Ascending aorta (tissue), 2 donors: ENCODE results near the gene MARCHF6. TPM values are rescaled to one million over a fixed set of nuclear protein-coding genes. Genes with fewer than 3 reads are reported as not detected.

Experiments used
- DNase-seq, 2 donors: peaks; one replicate each; pipeline ENCODE4 v3.0.0-alpha.2; 2019; ENCODE audit warnings: low spot score in 2 of 2
- H3K27ac ChIP-seq, 2 donors: fragments of 200-600 bp; sonication (generic); one replicate each; pipeline ENCODE4 v1.5.1; 2016 to 2017; ENCODE audit warnings: mild to moderate bottlenecking in 1 of 2
- H3K27me3 ChIP-seq: fragments of 200-600 bp; sonication (generic); one replicate; pipeline ENCODE4 v1.5.1; 2017
- H3K36me3 ChIP-seq, 2 donors: fragments of 200-600 bp; sonication (generic); one replicate each; pipeline ENCODE4 v1.5.1; 2016
- H3K4me1 ChIP-seq, 2 donors: fragments of 200-600 bp; sonication (generic); one replicate each; pipeline ENCODE4 v1.5.1; 2016 to 2017; ENCODE audit warnings: mild to moderate bottlenecking in 1 of 2
- H3K4me3 ChIP-seq, 2 donors: fragments of 200-600 bp; sonication (generic); one replicate each; pipeline ENCODE4 v1.5.1; 2016 to 2017; ENCODE audit warnings: mild to moderate bottlenecking in 1 of 2
- H3K9me3 ChIP-seq, 2 donors: fragments of 200-600 bp; sonication (generic); one replicate each; pipeline ENCODE4 v1.5.1; 2016
- intact Hi-C: fragments of 100-400 bp; cut with DNase I; formaldehyde crosslinking; loops from one replicate; pipeline ENCODE4 v1.15.1; 2023
- total RNA-seq: library from RNA; depleted of rRNA; stranded (reverse); fragments of >200 nt; gene quantifications from one replicate; pipeline ENCODE4 v1.1.0, GENCODE V29; 2016
- TF ChIP-seq, protein P1 (sequence below), 3 experiments: fragments of 200-600 bp in 2 of 3; fragments of 450-650 bp in 1 of 3; sonication (generic) in 2 of 3; IDR thresholded peaks; one replicate each; pipeline ENCODE4 v1.5.1; 2016 to 2019; ENCODE audit warnings: antibody characterized with exemption in 3 of 3, mild to moderate bottlenecking in 1 of 3, moderate library complexity in 1 of 3

Gene MARCHF6
- total RNA-seq, 1 donor from 2014 or later = 47.0 TPM

DNA sequence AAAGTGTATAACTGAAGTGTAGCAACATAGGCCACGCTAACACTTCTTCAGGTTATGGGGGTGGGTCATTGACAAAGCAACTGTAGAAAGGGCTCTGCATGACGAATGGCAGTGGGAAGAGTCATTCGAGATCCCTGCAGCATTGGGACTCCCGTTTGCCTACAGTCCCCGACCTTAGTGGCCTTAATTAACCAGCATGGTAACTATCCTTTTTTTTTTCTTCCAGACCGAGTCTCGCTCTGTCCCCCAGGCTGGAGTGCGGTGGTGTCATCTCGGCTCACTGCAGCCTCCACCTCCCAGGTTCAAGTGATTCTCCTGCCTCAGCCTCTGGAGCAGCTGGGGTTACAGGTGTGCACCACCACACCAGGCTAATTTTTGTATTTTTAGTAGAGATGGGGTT lies 31.6 kb upstream of the MARCHF6 start:
- DNase-seq = no peak
- Histone ChIP-seq H3K9me3 (no peaks in the 10 kb centered on the region), H3K27me3 (no peaks in the 10 kb centered on the region), H3K4me3 (no peak overlapping the region), H3K36me3 (no peaks in the 10 kb centered on the region), H3K27ac (no peak overlapping the region), H3K4me1 (no peaks in the 10 kb centered on the region)
- TF ChIP-seq, protein P1, sequence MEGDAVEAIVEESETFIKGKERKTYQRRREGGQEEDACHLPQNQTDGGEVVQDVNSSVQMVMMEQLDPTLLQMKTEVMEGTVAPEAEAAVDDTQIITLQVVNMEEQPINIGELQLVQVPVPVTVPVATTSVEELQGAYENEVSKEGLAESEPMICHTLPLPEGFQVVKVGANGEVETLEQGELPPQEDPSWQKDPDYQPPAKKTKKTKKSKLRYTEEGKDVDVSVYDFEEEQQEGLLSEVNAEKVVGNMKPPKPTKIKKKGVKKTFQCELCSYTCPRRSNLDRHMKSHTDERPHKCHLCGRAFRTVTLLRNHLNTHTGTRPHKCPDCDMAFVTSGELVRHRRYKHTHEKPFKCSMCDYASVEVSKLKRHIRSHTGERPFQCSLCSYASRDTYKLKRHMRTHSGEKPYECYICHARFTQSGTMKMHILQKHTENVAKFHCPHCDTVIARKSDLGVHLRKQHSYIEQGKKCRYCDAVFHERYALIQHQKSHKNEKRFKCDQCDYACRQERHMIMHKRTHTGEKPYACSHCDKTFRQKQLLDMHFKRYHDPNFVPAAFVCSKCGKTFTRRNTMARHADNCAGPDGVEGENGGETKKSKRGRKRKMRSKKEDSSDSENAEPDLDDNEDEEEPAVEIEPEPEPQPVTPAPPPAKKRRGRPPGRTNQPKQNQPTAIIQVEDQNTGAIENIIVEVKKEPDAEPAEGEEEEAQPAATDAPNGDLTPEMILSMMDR (IDR thresholded peaks at IDR 0.05) = no peak
- intact Hi-C loops = no loop called here

DNA sequence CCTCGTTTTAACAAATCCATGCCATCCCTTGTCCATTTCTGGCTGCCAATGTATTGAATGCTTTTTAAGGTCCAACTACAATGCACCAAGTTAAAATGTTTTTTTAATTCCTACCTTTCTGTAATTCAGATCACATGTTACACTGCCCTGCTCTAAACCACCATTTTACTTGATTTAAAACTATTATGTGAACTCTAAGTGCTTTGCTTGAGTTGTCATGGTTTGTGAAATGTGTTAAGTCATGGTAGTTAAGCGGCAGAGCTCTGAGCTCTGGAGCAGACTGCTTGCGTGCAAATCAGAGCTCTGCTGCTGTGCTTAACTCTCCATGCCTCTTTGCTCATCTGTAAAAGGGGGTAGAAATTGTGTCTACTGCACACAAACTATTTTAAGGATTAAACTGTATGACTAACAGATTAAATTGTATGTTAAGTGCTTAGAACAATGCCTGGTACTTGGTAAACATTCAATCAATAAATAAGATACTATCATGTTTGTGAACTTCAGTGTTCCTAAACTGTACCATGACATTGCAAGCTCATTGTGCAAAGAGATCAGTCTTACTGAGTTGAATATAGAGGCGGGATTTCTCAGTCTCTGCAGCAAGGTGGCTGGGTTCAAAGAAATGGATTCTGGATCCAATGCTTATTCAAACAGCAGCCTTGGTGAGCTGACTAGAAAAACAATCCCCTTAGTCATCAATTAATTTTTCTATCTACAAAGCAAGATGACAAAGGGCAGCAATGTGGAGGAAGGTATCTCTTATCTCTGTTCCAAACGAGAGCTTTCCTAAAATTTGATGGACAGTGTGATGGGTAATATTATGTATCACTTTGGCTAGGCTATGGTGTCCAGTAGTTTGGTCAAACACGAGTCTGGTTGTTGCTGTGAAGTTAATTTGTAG lies 29.7 kb upstream of the MARCHF6 start:
- Histone ChIP-seq H3K4me3 (no peak overlapping the region), H3K27ac (no peak overlapping the region), H3K27me3 (no peaks in the 10 kb centered on the region), H3K4me1 (no peaks in the 10 kb centered on the region), H3K9me3 (no peaks in the 10 kb centered on the region), H3K36me3 (no peaks in the 10 kb centered on the region)
- DNase-seq = no peak
- intact Hi-C loops = no loop called here
- TF ChIP-seq, protein P1 (IDR thresholded peaks at IDR 0.05) = no peak

DNA sequence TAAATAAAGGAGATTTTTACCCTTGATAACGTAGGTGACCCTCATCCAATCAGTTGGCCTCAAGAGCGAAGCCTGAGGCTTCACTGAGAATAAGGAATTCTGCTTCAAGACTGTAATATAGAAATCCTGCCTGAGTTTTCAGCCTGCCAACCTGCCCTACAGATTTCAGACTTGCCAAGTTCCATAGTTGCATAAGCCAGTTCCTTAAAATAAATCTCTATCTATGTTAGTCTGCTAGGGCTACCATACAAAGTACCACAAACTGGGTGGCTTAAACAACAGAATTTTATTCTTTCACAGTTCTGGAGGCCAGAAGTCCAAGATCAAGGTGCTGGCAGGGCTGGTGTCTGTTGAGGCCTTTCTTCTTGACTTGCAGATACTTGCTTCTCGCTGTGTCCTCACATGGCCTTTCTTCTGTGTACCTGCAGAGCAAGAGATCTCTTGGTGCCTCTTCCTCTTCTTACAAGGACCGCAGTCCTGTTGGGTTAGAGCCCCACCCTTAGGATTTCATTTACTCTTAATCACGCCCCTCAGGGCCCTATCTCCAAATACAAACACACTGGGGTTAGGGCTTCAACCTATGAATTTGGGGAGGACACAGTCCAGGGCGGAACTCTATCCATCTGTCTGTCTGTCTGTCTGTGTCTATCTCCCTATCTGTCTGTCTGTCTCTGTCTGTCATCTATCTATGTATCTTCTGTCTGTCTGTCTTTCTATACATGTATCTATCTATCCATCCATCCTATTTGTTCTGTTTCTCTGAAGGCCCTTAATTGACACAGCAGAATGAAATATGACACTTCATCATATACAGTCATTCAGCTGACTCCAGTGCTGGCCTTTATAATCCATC lies 28.8 kb upstream of the MARCHF6 start:
- intact Hi-C loops = no loop called here
- H3K27ac ChIP-seq = no peak overlapping the region
- H3K4me3 ChIP-seq = no peak overlapping the region
- no peak for DNase-seq
- TF ChIP-seq, protein P1 (IDR thresholded peaks at IDR 0.05) = no peak
- H3K27me3 ChIP-seq = no peaks in the 10 kb centered on the region
- no peaks in the 10 kb centered on the region for H3K36me3 ChIP-seq
- H3K9me3 ChIP-seq = no peaks in the 10 kb centered on the region
- H3K4me1 ChIP-seq = peaks cover 0 to 2% of the 10 kb centered on the region in 2 donors

DNA sequence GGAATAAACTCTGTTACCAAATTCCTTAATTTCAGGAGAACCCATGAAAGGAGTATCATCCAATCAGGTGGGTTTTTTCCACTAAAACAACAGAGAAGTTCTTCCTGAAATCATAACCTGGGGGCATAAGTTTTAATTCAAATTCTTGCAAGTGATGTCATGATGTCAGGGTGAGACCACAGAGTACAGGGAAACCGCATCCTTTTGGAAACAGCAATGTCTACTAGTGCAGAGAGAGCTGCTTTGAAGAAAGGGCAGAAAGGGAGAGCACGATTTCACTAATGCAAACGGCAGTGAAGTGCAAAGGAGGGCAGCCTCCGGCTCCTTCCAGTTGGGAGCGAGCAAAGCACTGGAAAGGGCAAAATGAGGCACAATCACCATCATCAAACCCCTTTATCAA lies 25.2 kb upstream of the MARCHF6 start:
- intact Hi-C loops = no loop called here
- TF ChIP-seq, protein P1 (IDR thresholded peaks at IDR 0.05) = no peak
- no peak for DNase-seq
- Histone ChIP-seq H3K4me3 (no peak overlapping the region), H3K4me1 (peaks cover 0 to 28% of the 10 kb centered on the region in 2 donors), H3K9me3 (no peaks in the 10 kb centered on the region), H3K27me3 (no peaks in the 10 kb centered on the region), H3K36me3 (no peaks in the 10 kb centered on the region), H3K27ac (peak overlapping the region in 1 of 2 donors; percentile 70)

DNA sequence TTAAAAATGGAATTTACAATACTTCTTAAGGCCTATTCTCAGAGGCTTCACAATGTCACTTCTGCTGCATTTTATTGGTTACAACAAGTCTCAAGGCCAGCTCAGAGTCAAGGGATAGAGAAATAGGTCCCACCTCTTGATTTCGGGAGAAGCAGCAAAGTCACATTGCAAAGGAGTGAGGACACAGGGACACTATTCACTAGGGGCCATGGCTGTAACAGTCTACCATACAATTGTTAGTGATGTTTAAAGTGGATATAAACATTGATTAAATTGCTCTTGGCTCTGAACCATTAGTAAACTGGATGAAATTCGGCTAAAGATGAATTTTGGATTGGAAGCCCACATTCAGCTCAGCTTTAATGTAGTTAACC lies 24.1 kb upstream of the MARCHF6 start:
- no peak for DNase-seq

More for the DNA sequence above, 24.1 kb upstream of the MARCHF6 start:
- Histone ChIP-seq H3K27me3 (no peaks in the 10 kb centered on the region), H3K36me3 (no peaks in the 10 kb centered on the region), H3K4me3 (no peak overlapping the region), H3K27ac (peak overlapping the region; percentile 70 to 72), H3K9me3 (no peaks in the 10 kb centered on the region), H3K4me1 (peaks cover 0 to 33% of the 10 kb centered on the region in 2 donors)
- TF ChIP-seq, protein P1 (IDR thresholded peaks at IDR 0.05) = no peak
- intact Hi-C loops = no loop called here
